WI38 (cell line): ENCODE data around the gene FAAP100.

Source experiments
- H3K4me3 ChIP-seq: 2 replicates; pipeline ENCODE4 v1.5.1; 2011; ENCODE audit warnings: low read depth, mild to moderate bottlenecking, control low read depth, low read length
- CTCF ChIP-seq: IDR thresholded peaks from 2 replicates; pipeline ENCODE4 v1.5.1; 2012; ENCODE audit warnings: low read depth, mild to moderate bottlenecking, control low read depth, low read length

FAAP100 gene

DNA sequence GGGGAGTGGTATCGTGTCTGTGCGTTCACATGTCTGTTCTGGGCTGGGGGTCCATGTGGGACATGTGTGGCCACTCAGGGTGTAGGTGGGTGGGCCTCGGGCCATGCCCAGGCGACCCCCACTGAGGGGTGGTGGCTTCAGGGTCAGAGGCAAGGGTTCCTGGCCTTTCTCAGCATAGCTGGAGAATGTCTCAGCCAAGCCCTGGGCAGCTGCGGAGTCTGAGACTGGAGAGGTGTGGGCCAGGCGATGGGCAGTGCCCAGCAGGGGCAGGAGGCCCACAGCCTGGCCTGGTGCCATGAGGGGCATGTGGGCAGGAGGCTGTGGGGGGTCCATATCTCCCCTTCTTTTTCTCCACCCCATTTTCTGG lies 22.7 kb downstream of the FAAP100 start:
- no peak for TF ChIP-seq CTCF
- H3K4me3 ChIP-seq, result no peak overlapping the region

DNA sequence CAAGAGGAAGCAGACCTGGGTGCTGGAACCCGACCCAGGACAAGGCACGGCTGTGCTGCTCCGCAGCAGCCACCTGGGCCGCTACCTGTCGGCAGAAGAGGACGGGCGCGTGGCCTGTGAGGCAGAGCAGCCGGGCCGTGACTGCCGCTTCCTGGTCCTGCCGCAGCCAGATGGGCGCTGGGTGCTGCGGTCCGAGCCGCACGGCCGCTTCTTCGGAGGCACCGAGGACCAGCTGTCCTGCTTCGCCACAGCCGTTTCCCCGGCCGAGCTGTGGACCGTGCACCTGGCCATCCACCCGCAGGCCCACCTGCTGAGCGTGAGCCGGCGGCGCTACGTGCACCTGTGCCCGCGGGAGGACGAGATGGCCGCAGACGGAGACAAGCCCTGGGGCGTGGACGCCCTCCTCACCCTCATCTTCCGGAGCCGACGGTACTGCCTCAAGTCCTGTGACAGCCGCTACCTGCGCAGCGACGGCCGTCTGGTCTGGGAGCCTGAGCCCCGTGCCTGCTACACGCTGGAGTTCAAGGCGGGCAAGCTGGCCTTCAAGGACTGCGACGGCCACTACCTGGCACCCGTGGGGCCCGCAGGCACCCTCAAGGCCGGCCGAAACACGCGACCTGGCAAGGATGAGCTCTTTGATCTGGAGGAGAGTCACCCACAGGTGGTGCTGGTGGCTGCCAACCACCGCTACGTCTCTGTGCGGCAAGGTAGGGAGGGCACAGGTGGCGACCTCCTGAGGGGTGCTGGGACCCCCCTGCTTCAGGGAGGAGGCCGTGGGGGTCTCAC lies 23.3 kb downstream of the FAAP100 start:
- H3K4me3 ChIP-seq, result no peak overlapping the region
- TF ChIP-seq CTCF, result no peak

DNA sequence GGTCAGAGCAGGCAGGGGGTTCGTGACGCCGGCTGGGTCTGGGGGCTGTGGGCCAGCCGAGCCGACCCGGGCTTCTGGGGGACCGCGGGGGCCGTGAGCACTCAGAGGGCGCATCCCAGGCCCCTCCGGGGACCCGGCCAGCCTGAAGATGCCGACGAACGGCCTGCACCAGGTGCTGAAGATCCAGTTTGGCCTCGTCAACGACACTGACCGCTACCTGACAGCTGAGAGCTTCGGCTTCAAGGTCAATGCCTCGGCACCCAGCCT lies 23.8 kb downstream of the FAAP100 start:
- TF ChIP-seq CTCF, result no peak
- no peak overlapping the region for H3K4me3 ChIP-seq

DNA sequence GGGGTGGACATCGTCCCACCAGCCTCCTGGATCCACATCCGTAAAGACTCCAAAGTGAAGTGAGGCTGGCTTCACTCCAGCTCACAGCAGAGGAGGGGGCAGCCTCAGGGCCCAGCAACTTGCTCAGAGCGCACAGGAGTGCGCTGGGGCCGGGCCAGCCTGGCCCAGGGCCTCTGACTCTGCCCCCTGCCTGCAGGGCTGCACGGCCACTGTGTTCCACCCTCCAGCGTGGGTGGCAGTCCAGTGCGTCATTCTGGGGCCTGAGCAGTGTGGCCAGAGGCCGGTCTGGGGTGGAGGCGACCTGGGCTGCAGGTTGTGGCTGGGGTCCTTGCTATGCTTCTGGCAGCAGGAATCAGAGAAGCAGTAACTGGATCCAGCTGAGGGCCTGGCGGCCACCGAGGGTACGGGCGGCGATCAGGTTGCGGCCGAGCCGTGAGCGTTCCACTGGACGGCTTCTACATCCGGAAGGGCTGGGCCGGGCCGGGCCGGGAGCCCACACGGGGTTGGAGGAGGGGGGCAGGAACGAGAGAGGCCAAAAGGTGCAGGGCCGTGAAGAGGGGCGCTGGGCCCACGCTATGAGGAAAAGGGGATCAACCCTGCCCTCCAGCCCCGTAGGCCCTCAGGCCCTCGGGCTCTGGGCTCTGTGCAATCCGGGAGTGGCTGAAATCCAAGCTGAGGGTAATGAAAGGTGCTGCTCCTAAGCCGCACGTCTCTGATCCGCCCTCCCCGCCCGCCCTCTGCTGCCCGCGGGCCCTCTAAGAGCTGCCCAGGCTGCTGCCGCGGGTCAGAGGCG lies 24.4 kb downstream of the FAAP100 start, which contains the start of gene FSCN2:
FSCN2 (plus strand) TSS at position 787 of the 793 bp plus-strand sequence. CDS start 155 bp downstream, outside the sequence.
- TF ChIP-seq CTCF, result no peak
- no peak within 1 kb of the TSS for H3K4me3 ChIP-seq

DNA sequence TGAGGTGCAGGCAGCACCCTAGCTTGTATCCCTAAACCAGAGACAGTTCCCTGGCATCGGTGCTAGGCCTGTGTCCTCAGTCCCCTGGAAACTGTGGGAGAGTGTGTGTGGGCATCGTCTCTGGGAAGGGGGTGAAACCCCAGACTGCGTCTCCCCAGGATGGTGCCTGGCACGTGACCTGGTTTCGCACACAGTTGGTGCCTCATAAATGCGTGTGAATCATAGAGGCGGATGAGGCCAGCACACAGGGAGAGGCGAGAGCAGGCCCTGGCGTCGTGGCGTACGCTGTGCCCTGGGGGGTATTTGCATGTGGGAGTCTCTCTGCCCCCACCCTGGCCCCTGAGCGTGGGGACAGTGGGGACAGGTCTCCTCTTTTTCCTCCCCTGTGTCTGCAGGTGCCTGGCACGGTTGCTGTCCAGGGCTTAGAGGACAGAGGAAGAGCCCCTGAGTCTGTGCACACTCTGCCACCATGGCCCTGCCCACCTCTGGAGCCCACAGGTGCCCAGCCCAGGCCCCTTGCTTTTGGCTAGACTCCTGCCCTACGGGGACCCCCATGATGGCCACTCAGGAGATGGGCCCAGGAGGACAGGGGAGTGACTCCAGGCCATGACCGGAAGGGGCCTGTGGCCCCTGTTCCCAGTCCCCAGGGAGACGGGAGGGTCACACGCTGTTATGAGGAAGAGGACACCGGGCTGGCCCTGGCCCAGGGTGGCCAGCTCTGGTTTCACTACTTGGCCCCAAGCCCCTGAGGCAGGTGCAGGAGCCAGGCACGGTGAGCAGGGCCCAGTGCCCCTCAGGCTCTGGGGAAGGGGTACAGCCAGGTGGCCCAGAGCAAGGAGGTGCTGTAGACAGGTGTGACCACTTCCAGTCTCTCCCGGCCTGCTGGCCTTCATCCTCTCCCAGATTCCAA lies 25.2 kb downstream of the FAAP100 start:
- H3K4me3 ChIP-seq, result no peak overlapping the region
- no peak for TF ChIP-seq CTCF

- no peak for TF ChIP-seq CTCF
- no peak overlapping the region for H3K4me3 ChIP-seq
Measured at GRCh38 chr17:81524865-81525159, 27.3 kb downstream of the FAAP100 start.
